ENCODE results near the gene NAGK.

DNA sequence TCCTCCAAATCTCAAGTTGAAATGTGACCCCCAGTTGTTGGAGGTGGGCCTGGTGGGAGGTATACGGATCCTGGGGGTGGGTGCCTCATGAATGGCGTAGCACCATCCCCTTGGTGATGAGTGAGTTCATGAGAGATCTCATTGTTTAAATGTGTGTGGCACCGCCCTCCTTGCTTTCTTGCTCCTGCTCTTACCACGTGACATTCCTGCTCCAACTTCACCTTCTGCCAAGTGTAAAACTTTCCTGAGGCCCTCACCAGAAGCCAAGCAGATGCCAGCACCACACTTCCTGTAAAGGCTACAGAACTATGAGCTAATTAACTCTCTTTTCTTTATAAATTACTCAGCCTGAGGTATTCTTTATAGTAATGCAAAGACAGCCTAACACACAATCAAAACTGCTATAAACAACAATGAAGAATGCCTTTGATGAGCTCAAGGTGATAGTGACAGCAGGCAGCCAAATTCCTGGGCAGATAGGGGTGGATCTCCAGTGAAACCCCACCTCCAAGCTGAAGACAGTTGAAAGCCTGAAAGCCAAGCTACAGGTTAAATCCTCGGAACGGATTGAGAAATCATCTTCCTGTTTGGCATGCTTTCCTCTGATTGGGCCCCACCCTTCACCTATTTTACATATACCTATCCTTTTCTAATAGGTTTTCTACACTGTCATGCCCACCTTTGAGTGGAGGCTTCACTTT, 34.7 kb downstream of the NAGK start:
- TF ChIP-seq, protein P1, sequence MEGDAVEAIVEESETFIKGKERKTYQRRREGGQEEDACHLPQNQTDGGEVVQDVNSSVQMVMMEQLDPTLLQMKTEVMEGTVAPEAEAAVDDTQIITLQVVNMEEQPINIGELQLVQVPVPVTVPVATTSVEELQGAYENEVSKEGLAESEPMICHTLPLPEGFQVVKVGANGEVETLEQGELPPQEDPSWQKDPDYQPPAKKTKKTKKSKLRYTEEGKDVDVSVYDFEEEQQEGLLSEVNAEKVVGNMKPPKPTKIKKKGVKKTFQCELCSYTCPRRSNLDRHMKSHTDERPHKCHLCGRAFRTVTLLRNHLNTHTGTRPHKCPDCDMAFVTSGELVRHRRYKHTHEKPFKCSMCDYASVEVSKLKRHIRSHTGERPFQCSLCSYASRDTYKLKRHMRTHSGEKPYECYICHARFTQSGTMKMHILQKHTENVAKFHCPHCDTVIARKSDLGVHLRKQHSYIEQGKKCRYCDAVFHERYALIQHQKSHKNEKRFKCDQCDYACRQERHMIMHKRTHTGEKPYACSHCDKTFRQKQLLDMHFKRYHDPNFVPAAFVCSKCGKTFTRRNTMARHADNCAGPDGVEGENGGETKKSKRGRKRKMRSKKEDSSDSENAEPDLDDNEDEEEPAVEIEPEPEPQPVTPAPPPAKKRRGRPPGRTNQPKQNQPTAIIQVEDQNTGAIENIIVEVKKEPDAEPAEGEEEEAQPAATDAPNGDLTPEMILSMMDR (IDR thresholded peaks at IDR 0.05), result no peak
- no peak for TF ChIP-seq POLR2A (IDR thresholded peaks at IDR 0.05)
